Measurements from ENCODE around the gene TGM1. TPM values are rescaled to one million over a fixed set of nuclear protein-coding genes. Genes with fewer than 3 reads are reported as not detected.

TGM1 gene
- total RNA-seq, 1 donor from 2014 or later = 0.63 TPM

GRCh38 chr14:24290746-24291145 is 27.8 kb upstream of the TGM1 start:
- H3K4me3 ChIP-seq (ENCODE audit: low read depth, low read length) = no peak overlapping the region
- DNase-seq (ENCODE audit: low read depth) = no peak
- TF ChIP-seq CTCF (conservative IDR thresholded peaks at IDR 0.05; ENCODE audit: low read depth, low read length) = no peak

- no peak overlapping the region for H3K4me3 ChIP-seq (ENCODE audit: low read depth, low read length)
- no peak for TF ChIP-seq CTCF (conservative IDR thresholded peaks at IDR 0.05; ENCODE audit: low read depth, low read length)
- DNase-seq (ENCODE audit: low read depth) = no peak
Measured at GRCh38 chr14:24289649-24290280, 26.8 kb upstream of the TGM1 start.

GRCh38 chr14:24286996-24287395 is 24.0 kb upstream of the TGM1 start:
- no peak overlapping the region for H3K4me3 ChIP-seq (ENCODE audit: low read depth, low read length)
- TF ChIP-seq CTCF (conservative IDR thresholded peaks at IDR 0.05; ENCODE audit: low read depth, low read length) = no peak
- no peak for DNase-seq (ENCODE audit: low read depth)

- no peak overlapping the region for H3K4me3 ChIP-seq (ENCODE audit: low read depth, low read length)
- TF ChIP-seq CTCF (conservative IDR thresholded peaks at IDR 0.05; ENCODE audit: low read depth, low read length) = no peak
- no peak for DNase-seq (ENCODE audit: low read depth)
Measured at GRCh38 chr14:24285351-24285750, 22.4 kb upstream of the TGM1 start.

- no peak overlapping the region for H3K4me3 ChIP-seq (ENCODE audit: low read depth, low read length)
- no peak for DNase-seq (ENCODE audit: low read depth)
- no peak for TF ChIP-seq CTCF (conservative IDR thresholded peaks at IDR 0.05; ENCODE audit: low read depth, low read length)
Measured at GRCh38 chr14:24284501-24285035, 21.6 kb upstream of the TGM1 start.

GRCh38 chr14:24283796-24284460 is 21.0 kb upstream of the TGM1 start:
- TF ChIP-seq CTCF (conservative IDR thresholded peaks at IDR 0.05; ENCODE audit: low read depth, low read length) = no peak
- no peak for DNase-seq (ENCODE audit: low read depth)

More at GRCh38 chr14:24283796-24284460, 21.0 kb upstream of the TGM1 start:
- H3K4me3 ChIP-seq (ENCODE audit: low read depth, low read length) = no peak overlapping the region
